Osteocyte (in vitro differentiated cells): ENCODE measurements around the gene CCDC136. TPM values are rescaled to one million over a fixed set of nuclear protein-coding genes. Genes with fewer than 3 reads are reported as not detected.

Experiments used
- DNase-seq: peaks from one replicate; pipeline ENCODE4 v3.0.0; 2021; ENCODE audit warnings: mixed read lengths; ENCODE audit not compliant: unreplicated experiment; ENCODE audit errors: extremely low spot score
- H3K27ac Mint-ChIP-seq: one replicate; pipeline ENCODE4 v1.8.0; 2021; ENCODE audit warnings: mild to moderate bottlenecking, mixed read lengths; ENCODE audit not compliant: unreplicated experiment
- H3K27me3 Mint-ChIP-seq: one replicate; pipeline ENCODE4 v1.8.0; 2021; ENCODE audit warnings: mixed read lengths; ENCODE audit not compliant: unreplicated experiment
- H3K36me3 Mint-ChIP-seq: one replicate; pipeline ENCODE4 v1.8.0; 2021; ENCODE audit warnings: mixed read lengths; ENCODE audit not compliant: unreplicated experiment
- H3K4me1 Mint-ChIP-seq: one replicate; pipeline ENCODE4 v1.8.0; 2021; ENCODE audit warnings: mixed read lengths; ENCODE audit not compliant: unreplicated experiment
- H3K4me3 Mint-ChIP-seq: one replicate; pipeline ENCODE4 v1.8.0; 2021; ENCODE audit warnings: mild to moderate bottlenecking, moderate library complexity, mixed read lengths; ENCODE audit not compliant: unreplicated experiment
- H3K9me3 Mint-ChIP-seq: one replicate; pipeline ENCODE4 v1.8.0; 2021; ENCODE audit warnings: mixed read lengths; ENCODE audit not compliant: unreplicated experiment
- CTCF ChIP-seq: fragments of 200-600 bp; sonication (generic); IDR thresholded peaks from 2 replicates; pipeline ENCODE4 v1.5.0; 2021; ENCODE audit warnings: antibody characterized with exemption, mild to moderate bottlenecking, moderate library complexity
- total RNA-seq: library from RNA; stranded (reverse); gene quantifications from 2 replicates; pipeline ENCODE4 v1.2.1, GENCODE V29; 2021

CCDC136 gene
- total RNA-seq, 1 donor from 2014 or later: 13.3 TPM

GRCh38 chr7:128841171-128841690 is 49.5 kb downstream of the CCDC136 start:
- no peak overlapping the region for H3K27ac Mint-ChIP-seq
- DNase-seq: no peak

GRCh38 chr7:128841921-128842673 is 50.3 kb downstream of the CCDC136 start:
- Mint-ChIP-seq H3K9me3 (no peaks in the 10 kb centered on the region), H3K27ac (no peak overlapping the region), H3K27me3 (no peaks in the 10 kb centered on the region), H3K4me3 (no peak overlapping the region), H3K4me1 (no peaks in the 10 kb centered on the region), H3K36me3 (peaks cover 11% of the 10 kb centered on the region)
- no peak for DNase-seq
- TF ChIP-seq CTCF: peak; percentile 69

More at GRCh38 chr7:128841171-128841690, 49.5 kb downstream of the CCDC136 start:
- Mint-ChIP-seq H3K4me1 (no peaks in the 10 kb centered on the region), H3K36me3 (peaks cover 11% of the 10 kb centered on the region), H3K9me3 (no peaks in the 10 kb centered on the region), H3K4me3 (no peak overlapping the region), H3K27me3 (no peaks in the 10 kb centered on the region)
- TF ChIP-seq CTCF: no peak

- no peak for TF ChIP-seq CTCF
- Mint-ChIP-seq H3K36me3 (peaks cover 11% of the 10 kb centered on the region), H3K27me3 (no peaks in the 10 kb centered on the region), H3K4me1 (no peaks in the 10 kb centered on the region), H3K27ac (no peak overlapping the region), H3K9me3 (no peaks in the 10 kb centered on the region), H3K4me3 (no peak overlapping the region)
- DNase-seq: no peak
Measured at GRCh38 chr7:128842674-128843641, 51.2 kb downstream of the CCDC136 start.

GRCh38 chr7:128843938-128844621 is 52.3 kb downstream of the CCDC136 start:
- no peaks in the 10 kb centered on the region for H3K9me3 Mint-ChIP-seq
- no peak overlapping the region for H3K4me3 Mint-ChIP-seq
- no peak for DNase-seq
- H3K36me3 Mint-ChIP-seq: peaks cover 15% of the 10 kb centered on the region
- no peak overlapping the region for H3K27ac Mint-ChIP-seq
- no peaks in the 10 kb centered on the region for H3K4me1 Mint-ChIP-seq
- no peaks in the 10 kb centered on the region for H3K27me3 Mint-ChIP-seq
- no peak for TF ChIP-seq CTCF
